Activated T-cell treated with anti-CD3 and anti-CD28 coated beads, Interleukin-2, amount 50 U/mL, for 72 hours (primary cell): ENCODE results near the gene HIGD2B. TPM values are rescaled to one million over a fixed set of nuclear protein-coding genes. Genes with fewer than 3 reads are reported as not detected.
"Not testable (repeated sequence)": the region's sequence is repeated elsewhere in the genome, so short reads cannot be mapped to it uniquely, and the experiment has no call there.

Experiments
- ATAC-seq, 2 donors: fragments of 150-1000 bp; cut with Tn5 transposase; replicated peaks in 1 of 2; 2 replicates each; pipeline ENCODE4 v1.10.0; 2021; ENCODE audit warnings: moderate library complexity in 2 of 2, mild to moderate bottlenecking in 1 of 2
- DNase-seq, 2 donors: peaks; one replicate each; pipeline ENCODE4 v3.0.0; 2021 to 2022; ENCODE audit warnings: mixed read lengths in 1 of 2
- H3K27ac Mint-ChIP-seq: one replicate; pipeline ENCODE4 v1.8.0; 2022; ENCODE audit warnings: mild to moderate bottlenecking, moderate library complexity, mixed read lengths
- H3K27me3 Mint-ChIP-seq: one replicate; pipeline ENCODE4 v1.8.0; 2022; ENCODE audit warnings: low read depth, mixed read lengths
- H3K36me3 Mint-ChIP-seq, 2 donors: one replicate each; pipeline ENCODE4 v1.8.0; 2022; ENCODE audit warnings: mixed read lengths in 2 of 2, mild to moderate bottlenecking in 1 of 2; ENCODE audit not compliant: insufficient read depth in 2 of 2
- H3K4me1 Mint-ChIP-seq: one replicate; pipeline ENCODE4 v1.8.0; 2022; ENCODE audit warnings: low read depth, mixed read lengths
- H3K4me3 Mint-ChIP-seq, 2 donors: one replicate each; pipeline ENCODE4 v1.8.0; 2022; ENCODE audit warnings: mild to moderate bottlenecking in 2 of 2, mixed read lengths in 2 of 2, moderate library complexity in 2 of 2
- H3K9me3 Mint-ChIP-seq, 2 donors: one replicate each; pipeline ENCODE4 v1.8.0; 2022; ENCODE audit warnings: mixed read lengths in 2 of 2
- total RNA-seq, 2 donors: library from RNA; stranded (reverse); gene quantifications; one replicate each; pipeline ENCODE4 v1.2.3, GENCODE V29; 2022

The HIGD2B gene
- total RNA-seq, 2 donors from 2014 or later = 0.22 to 0.30 TPM

GRCh38 chr15:72665706-72666105, 20.3 kb downstream of the HIGD2B start:
- H3K36me3 Mint-ChIP-seq, H3K27ac Mint-ChIP-seq, H3K9me3 Mint-ChIP-seq, H3K27me3 Mint-ChIP-seq, ATAC-seq, DNase-seq, H3K4me3 Mint-ChIP-seq, H3K4me1 Mint-ChIP-seq: not testable (repeated sequence)

- ATAC-seq, DNase-seq, H3K4me1 Mint-ChIP-seq: not testable (repeated sequence)
These were observed 22.1 kb downstream of the HIGD2B start for GRCh38 chr15:72663931-72664330.

GRCh38 chr15:72661081-72661480, 24.9 kb downstream of the HIGD2B start:
- not testable (repeated sequence) for H3K4me3 Mint-ChIP-seq, H3K4me1 Mint-ChIP-seq, H3K36me3 Mint-ChIP-seq, H3K27me3 Mint-ChIP-seq, H3K9me3 Mint-ChIP-seq, DNase-seq, ATAC-seq, H3K27ac Mint-ChIP-seq

More at GRCh38 chr15:72663931-72664330, 22.1 kb downstream of the HIGD2B start:
- not testable (repeated sequence) for H3K4me3 Mint-ChIP-seq, H3K27ac Mint-ChIP-seq, H3K27me3 Mint-ChIP-seq, H3K36me3 Mint-ChIP-seq, H3K9me3 Mint-ChIP-seq

GRCh38 chr15:72656014-72656413, 30.0 kb downstream of the HIGD2B start:
- H3K4me3 Mint-ChIP-seq, H3K4me1 Mint-ChIP-seq: not testable (repeated sequence)

GRCh38 chr15:72654397-72654796, 31.6 kb downstream of the HIGD2B start, which contains the start of gene GOLGA6B:
TSS of gene GOLGA6B (plus strand) at chr15:72654697. CDS start at chr15:72654738, 41 bp downstream.
- H3K27ac Mint-ChIP-seq, H3K36me3 Mint-ChIP-seq, ATAC-seq, H3K27me3 Mint-ChIP-seq, H3K4me1 Mint-ChIP-seq, DNase-seq, H3K9me3 Mint-ChIP-seq, H3K4me3 Mint-ChIP-seq: not testable (repeated sequence)

More at GRCh38 chr15:72656014-72656413, 30.0 kb downstream of the HIGD2B start:
- not testable (repeated sequence) for DNase-seq, H3K27me3 Mint-ChIP-seq, H3K36me3 Mint-ChIP-seq, ATAC-seq, H3K9me3 Mint-ChIP-seq, H3K27ac Mint-ChIP-seq

DNA sequence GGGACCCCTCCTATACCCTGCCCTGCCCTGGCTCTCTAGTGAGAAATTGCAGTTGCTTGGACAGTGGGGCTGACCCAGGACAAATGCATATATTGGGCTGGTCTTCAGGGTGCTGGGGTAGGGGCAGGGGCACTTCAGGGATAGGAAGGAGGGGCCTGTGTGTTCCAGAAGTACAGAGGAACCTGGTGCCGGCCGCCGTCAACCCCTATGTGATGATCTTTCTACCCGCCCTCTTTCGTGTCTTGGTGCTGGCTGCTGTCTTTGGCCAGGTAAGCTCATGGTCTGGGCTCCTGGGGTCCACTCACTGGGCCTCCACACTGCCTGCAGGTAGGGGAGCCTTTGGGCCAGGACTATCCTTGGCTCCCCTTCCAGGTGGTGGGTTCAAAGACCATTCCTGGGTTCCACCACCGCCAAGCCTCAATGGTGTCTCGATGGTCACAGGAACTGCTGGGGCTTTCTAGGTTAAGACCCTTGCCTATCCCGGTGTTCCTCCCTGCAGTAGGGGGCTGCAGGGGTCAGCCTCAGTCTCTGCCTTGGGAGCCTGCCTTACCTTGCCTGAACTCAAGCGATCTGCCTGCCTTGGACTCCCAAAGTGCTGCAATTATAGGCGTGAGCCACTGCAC, 37.2 kb downstream of the HIGD2B start:
- H3K4me1 Mint-ChIP-seq, H3K27ac Mint-ChIP-seq, DNase-seq, H3K9me3 Mint-ChIP-seq, H3K27me3 Mint-ChIP-seq, H3K4me3 Mint-ChIP-seq, H3K36me3 Mint-ChIP-seq, ATAC-seq: not testable (repeated sequence)

- H3K36me3 Mint-ChIP-seq, ATAC-seq, DNase-seq, H3K4me1 Mint-ChIP-seq, H3K4me3 Mint-ChIP-seq, H3K9me3 Mint-ChIP-seq, H3K27ac Mint-ChIP-seq, H3K27me3 Mint-ChIP-seq: not testable (repeated sequence)
These were observed 43.7 kb downstream of the HIGD2B start for GRCh38 chr15:72642271-72642670.

GRCh38 chr15:72639759-72640483, 46.1 kb downstream of the HIGD2B start:
- ATAC-seq, H3K27ac Mint-ChIP-seq, H3K4me1 Mint-ChIP-seq, H3K36me3 Mint-ChIP-seq, DNase-seq, H3K27me3 Mint-ChIP-seq, H3K4me3 Mint-ChIP-seq, H3K9me3 Mint-ChIP-seq: not testable (repeated sequence)

GRCh38 chr15:72636519-72637282, 49.3 kb downstream of the HIGD2B start:
- H3K4me1 Mint-ChIP-seq, H3K36me3 Mint-ChIP-seq, H3K27me3 Mint-ChIP-seq, H3K9me3 Mint-ChIP-seq: not testable (repeated sequence)
- peak; percentile 82 to 90 for ATAC-seq
- peak overlapping the region; percentile 24 to 83 for H3K4me3 Mint-ChIP-seq
- H3K27ac Mint-ChIP-seq = peak overlapping the region; percentile 89
- DNase-seq = peak; percentile 75 to 84

DNA sequence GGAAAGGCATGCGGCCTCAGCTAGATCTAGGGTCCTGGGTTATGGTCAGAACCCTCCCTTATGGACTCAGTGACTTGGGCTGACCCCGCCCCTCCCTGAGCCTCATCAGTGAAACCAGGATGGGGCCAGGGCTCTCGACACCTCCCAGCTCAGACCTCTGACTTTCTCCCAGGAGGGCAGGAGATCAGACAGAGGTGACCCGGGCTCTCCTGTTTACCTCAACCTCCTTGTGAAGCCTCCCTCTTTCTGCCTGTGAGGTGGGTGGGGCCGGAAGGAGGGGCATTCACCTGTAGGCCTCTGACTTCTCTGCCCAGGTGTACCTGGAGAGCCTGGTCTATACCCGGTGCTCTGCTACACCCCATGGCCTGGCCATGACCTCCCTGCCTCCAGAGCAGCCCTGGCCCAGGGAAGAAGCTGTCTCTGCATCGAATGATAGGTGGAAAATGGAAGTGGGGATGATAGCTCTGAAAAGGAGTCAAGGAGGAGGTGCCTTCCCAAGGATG, 56.9 kb downstream of the HIGD2B start:
- not testable (repeated sequence) for H3K27me3 Mint-ChIP-seq, ATAC-seq

GRCh38 chr15:72628249-72629067, 57.5 kb downstream of the HIGD2B start:
- ATAC-seq, H3K9me3 Mint-ChIP-seq, H3K4me3 Mint-ChIP-seq, H3K36me3 Mint-ChIP-seq, H3K27me3 Mint-ChIP-seq, H3K4me1 Mint-ChIP-seq, H3K27ac Mint-ChIP-seq: not testable (repeated sequence)
- DNase-seq = peak in 1 of 2 donors; percentile 15

More for the DNA sequence above, 56.9 kb downstream of the HIGD2B start:
- not testable (repeated sequence) for DNase-seq, H3K27ac Mint-ChIP-seq, H3K9me3 Mint-ChIP-seq, H3K36me3 Mint-ChIP-seq, H3K4me1 Mint-ChIP-seq, H3K4me3 Mint-ChIP-seq

DNA sequence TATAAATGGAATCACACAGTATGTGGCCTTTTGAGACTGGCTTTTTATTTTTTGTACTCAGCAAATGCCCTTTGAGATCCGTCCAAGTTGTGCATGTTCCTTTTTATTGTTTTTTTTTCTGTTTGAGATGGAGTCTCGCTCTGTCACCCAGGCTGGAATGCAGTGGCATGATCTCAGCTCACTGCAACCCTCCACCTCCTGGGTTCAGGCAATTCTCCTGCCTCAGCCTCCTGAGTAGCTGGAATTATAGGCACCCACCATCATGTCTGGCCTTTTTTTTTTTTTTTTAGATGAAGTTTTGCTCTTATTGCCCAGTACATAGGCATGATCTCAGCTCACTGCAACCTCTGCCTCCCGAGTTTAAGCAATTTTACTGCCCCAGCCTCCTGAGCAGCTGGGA, 59.8 kb downstream of the HIGD2B start:
- DNase-seq, H3K4me1 Mint-ChIP-seq, ATAC-seq, H3K27me3 Mint-ChIP-seq, H3K36me3 Mint-ChIP-seq, H3K4me3 Mint-ChIP-seq, H3K27ac Mint-ChIP-seq, H3K9me3 Mint-ChIP-seq: not testable (repeated sequence)
